Measurements from ENCODE around the gene LRCH1. TPM values are rescaled to one million over a fixed set of nuclear protein-coding genes. Genes with fewer than 3 reads are reported as not detected.
A peak's percentile ranks its signal among the peaks of the same experiment; 100 is the strongest.

Gene LRCH1
- total and polyA plus RNA-seq, 4 experiments from 2014 or later: 1.2 to 19.1 (median 12.1) TPM

- Histone ChIP-seq H3K9me3 (ENCODE audit: control insufficient read depth in 1 of 2, low read length in 2 of 2) (no peaks in the 10 kb centered on the region), H3K4me3 (ENCODE audit: low read length in 2 of 2) (no peak overlapping the region), H3K36me3 (ENCODE audit: insufficient read depth, low read length) (no peaks in the 10 kb centered on the region), H3K27ac (ENCODE audit: low read depth, low read length) (no peak overlapping the region), H3K4me1 (ENCODE audit: insufficient read depth, low read length) (peaks cover 33% of the 10 kb centered on the region), H3K27me3 (ENCODE audit: insufficient read depth, low read length) (no peaks in the 10 kb centered on the region)
- intact Hi-C loops (cut with micrococcal nuclease): no loop called here
- POLR2A ChIA-PET (ENCODE audit: partially characterized antibody): interaction anchor here (0.6 kb wide), 1 partner anchor 142 kb away, joined by 3 read pairs; no protein-coding TSS in a partner anchor
- Mint-ChIP-seq H3K36me3 (peaks cover 0 to 10% of the 10 kb centered on the region in 2 donors), H3K27me3 (no peaks in the 10 kb centered on the region), H3K4me1 (peaks cover 52 to 73% (median 63%) of the 10 kb centered on the region in 4 donors), H3K4me3 (peak overlapping the region in 4 of 8 donors; percentile 3 to 40 (median 4)), H3K9me3 (no peaks in the 10 kb centered on the region), H3K27ac (peak overlapping the region in 5 of 7 donors; percentile 22 to 72 (median 48))
- DNase-seq: no peak
- CTCF ChIA-PET (ENCODE audit: partially characterized antibody): interaction anchor here (1.4 kb wide), 1 partner anchor 10 kb away, joined by 3 read pairs; no protein-coding TSS in a partner anchor
Measured at GRCh38 chr13:46629811-46630413, 76.9 kb downstream of the LRCH1 start.

- peaks cover 0 to 11% of the 10 kb centered on the region in 2 donors for H3K36me3 Mint-ChIP-seq
- peaks cover 26% of the 10 kb centered on the region for H3K4me1 ChIP-seq (ENCODE audit: insufficient read depth, low read length)
- peak overlapping the region in 6 of 7 donors; percentile 1 to 43 (median 26) for H3K27ac Mint-ChIP-seq
- peaks cover 0 to under 1% (median 0%) of the 10 kb centered on the region in 8 donors for H3K9me3 Mint-ChIP-seq
- ChIA-PET POLR2A (ENCODE audit: partially characterized antibody) (no interaction called here), CTCF (ENCODE audit: partially characterized antibody) (interaction anchor here (1.4 kb wide), 1 partner anchor 9 kb away, joined by 3 read pairs; no protein-coding TSS in a partner anchor)
- no peak overlapping the region for H3K27ac ChIP-seq (ENCODE audit: low read depth, low read length)
- DNase-seq: no peak
- no peak overlapping the region for H3K4me3 ChIP-seq (ENCODE audit: low read length in 2 of 2)
- no peaks in the 10 kb centered on the region for H3K27me3 Mint-ChIP-seq
- intact Hi-C loops (cut with micrococcal nuclease): no loop called here
- no peaks in the 10 kb centered on the region for H3K36me3 ChIP-seq (ENCODE audit: insufficient read depth, low read length)
- H3K9me3 ChIP-seq (ENCODE audit: control insufficient read depth in 1 of 2, low read length in 2 of 2): no peaks in the 10 kb centered on the region
- H3K4me1 Mint-ChIP-seq: peaks cover 47 to 71% (median 56%) of the 10 kb centered on the region in 4 donors
- H3K4me3 Mint-ChIP-seq: peak overlapping the region in 5 of 8 donors; percentile 1 to 42 (median 13)
- no peaks in the 10 kb centered on the region for H3K27me3 ChIP-seq (ENCODE audit: insufficient read depth, low read length)
Measured at GRCh38 chr13:46630431-46631178, 77.6 kb downstream of the LRCH1 start.

- no peaks in the 10 kb centered on the region for H3K27me3 ChIP-seq (ENCODE audit: insufficient read depth, low read length)
- POLR2A ChIA-PET (ENCODE audit: partially characterized antibody): no interaction called here
- peaks cover 0 to 2% (median 0%) of the 10 kb centered on the region in 8 donors for H3K9me3 Mint-ChIP-seq
- H3K27ac ChIP-seq (ENCODE audit: low read depth, low read length): no peak overlapping the region
- H3K4me1 ChIP-seq (ENCODE audit: insufficient read depth, low read length): peaks cover 21% of the 10 kb centered on the region
- intact Hi-C loops (cut with micrococcal nuclease): no loop called here
- CTCF ChIA-PET (ENCODE audit: partially characterized antibody): no interaction called here
- no peaks in the 10 kb centered on the region for H3K9me3 ChIP-seq (ENCODE audit: control insufficient read depth in 1 of 2, low read length in 2 of 2)
- H3K36me3 Mint-ChIP-seq: peaks cover 2 to 14% of the 10 kb centered on the region in 2 donors
- no peaks in the 10 kb centered on the region for H3K36me3 ChIP-seq (ENCODE audit: insufficient read depth, low read length)
- H3K4me3 Mint-ChIP-seq: peak overlapping the region in 3 of 8 donors; percentile 13 to 42 (median 14)
- H3K4me3 ChIP-seq (ENCODE audit: low read length in 2 of 2): no peak overlapping the region
- no peak for DNase-seq
- H3K4me1 Mint-ChIP-seq: peaks cover 44 to 69% (median 52%) of the 10 kb centered on the region in 4 donors
- no peaks in the 10 kb centered on the region for H3K27me3 Mint-ChIP-seq
- peak overlapping the region in 3 of 7 donors; percentile 3 to 43 (median 14) for H3K27ac Mint-ChIP-seq
Measured at GRCh38 chr13:46631179-46631542, 78.2 kb downstream of the LRCH1 start.

- no peak for DNase-seq
- Histone ChIP-seq H3K4me1 (ENCODE audit: insufficient read depth, low read length) (peaks cover 21% of the 10 kb centered on the region), H3K9me3 (ENCODE audit: control insufficient read depth in 1 of 2, low read length in 2 of 2) (no peaks in the 10 kb centered on the region), H3K27me3 (ENCODE audit: insufficient read depth, low read length) (no peaks in the 10 kb centered on the region), H3K36me3 (ENCODE audit: insufficient read depth, low read length) (no peaks in the 10 kb centered on the region), H3K27ac (ENCODE audit: low read depth, low read length) (no peak overlapping the region), H3K4me3 (ENCODE audit: low read length in 2 of 2) (no peak overlapping the region)
- Mint-ChIP-seq H3K27me3 (no peaks in the 10 kb centered on the region), H3K4me1 (peaks cover 47 to 74% (median 53%) of the 10 kb centered on the region in 4 donors), H3K36me3 (peaks cover 3 to 21% of the 10 kb centered on the region in 2 donors), H3K27ac (no peak overlapping the region), H3K9me3 (peaks cover 0 to 2% (median 0%) of the 10 kb centered on the region in 8 donors), H3K4me3 (no peak overlapping the region)
- ChIA-PET POLR2A (ENCODE audit: partially characterized antibody) (no interaction called here), CTCF (ENCODE audit: partially characterized antibody) (interaction anchor here (0.9 kb wide), 1 partner anchor 12 kb away, joined by 3 read pairs; no protein-coding TSS in a partner anchor)
- intact Hi-C loops (cut with micrococcal nuclease): no loop called here
Measured at GRCh38 chr13:46632176-46632575, 79.2 kb downstream of the LRCH1 start.

GRCh38 chr13:46633416-46633815 is 80.4 kb downstream of the LRCH1 start:
- no peak for DNase-seq
- no peaks in the 10 kb centered on the region for H3K9me3 ChIP-seq (ENCODE audit: control insufficient read depth in 1 of 2, low read length in 2 of 2)
- no peak overlapping the region for H3K4me3 ChIP-seq (ENCODE audit: low read length in 2 of 2)
- Mint-ChIP-seq H3K4me1 (peaks cover 47 to 65% (median 51%) of the 10 kb centered on the region in 4 donors), H3K36me3 (peaks cover 3 to 21% of the 10 kb centered on the region in 2 donors), H3K27me3 (no peaks in the 10 kb centered on the region), H3K9me3 (peaks cover 0 to 2% (median 0%) of the 10 kb centered on the region in 8 donors), H3K27ac (peak overlapping the region in 1 of 7 donors; percentile 52), H3K4me3 (no peak overlapping the region)
- H3K27me3 ChIP-seq (ENCODE audit: insufficient read depth, low read length): no peaks in the 10 kb centered on the region
- H3K36me3 ChIP-seq (ENCODE audit: insufficient read depth, low read length): no peaks in the 10 kb centered on the region
- CTCF ChIA-PET (ENCODE audit: partially characterized antibody): no interaction called here
- POLR2A ChIA-PET (ENCODE audit: partially characterized antibody): no interaction called here
- peaks cover 21% of the 10 kb centered on the region for H3K4me1 ChIP-seq (ENCODE audit: insufficient read depth, low read length)
- H3K27ac ChIP-seq (ENCODE audit: low read depth, low read length): no peak overlapping the region
- intact Hi-C loops (cut with micrococcal nuclease): no loop called here

GRCh38 chr13:46636451-46636850 is 83.5 kb downstream of the LRCH1 start:
- intact Hi-C loops (cut with micrococcal nuclease): no loop called here
- H3K36me3 ChIP-seq (ENCODE audit: insufficient read depth, low read length): no peaks in the 10 kb centered on the region
- Mint-ChIP-seq H3K4me3 (peak overlapping the region in 1 of 8 donors; percentile 13), H3K4me1 (peaks cover 34 to 62% (median 44%) of the 10 kb centered on the region in 4 donors), H3K9me3 (peaks cover 0 to 2% (median 0%) of the 10 kb centered on the region in 8 donors), H3K27ac (no peak overlapping the region), H3K36me3 (peaks cover 3 to 21% of the 10 kb centered on the region in 2 donors), H3K27me3 (no peaks in the 10 kb centered on the region)
- no peaks in the 10 kb centered on the region for H3K9me3 ChIP-seq (ENCODE audit: control insufficient read depth in 1 of 2, low read length in 2 of 2)
- no peak overlapping the region for H3K4me3 ChIP-seq (ENCODE audit: low read length in 2 of 2)
- H3K4me1 ChIP-seq (ENCODE audit: insufficient read depth, low read length): peaks cover 8% of the 10 kb centered on the region
- H3K27me3 ChIP-seq (ENCODE audit: insufficient read depth, low read length): no peaks in the 10 kb centered on the region
- ChIA-PET POLR2A (ENCODE audit: partially characterized antibody) (no interaction called here), CTCF (ENCODE audit: partially characterized antibody) (no interaction called here)
- DNase-seq: no peak
- no peak overlapping the region for H3K27ac ChIP-seq (ENCODE audit: low read depth, low read length)

GRCh38 chr13:46637213-46637612 is 84.2 kb downstream of the LRCH1 start:
- no peaks in the 10 kb centered on the region for H3K9me3 ChIP-seq (ENCODE audit: control insufficient read depth in 1 of 2, low read length in 2 of 2)
- peaks cover 8% of the 10 kb centered on the region for H3K4me1 ChIP-seq (ENCODE audit: insufficient read depth, low read length)
- H3K27me3 ChIP-seq (ENCODE audit: insufficient read depth, low read length): no peaks in the 10 kb centered on the region
- intact Hi-C loops (cut with micrococcal nuclease): no loop called here
- CTCF ChIA-PET (ENCODE audit: partially characterized antibody): no interaction called here
- DNase-seq: no peak
- Mint-ChIP-seq H3K4me3 (peak overlapping the region in 1 of 8 donors; percentile 10), H3K27me3 (no peaks in the 10 kb centered on the region), H3K9me3 (peaks cover 0 to 2% (median 0%) of the 10 kb centered on the region in 8 donors), H3K4me1 (peaks cover 36 to 62% (median 46%) of the 10 kb centered on the region in 4 donors), H3K27ac (no peak overlapping the region), H3K36me3 (peaks cover 3 to 21% of the 10 kb centered on the region in 2 donors)
- no peak overlapping the region for H3K27ac ChIP-seq (ENCODE audit: low read depth, low read length)
- POLR2A ChIA-PET (ENCODE audit: partially characterized antibody): interaction anchor here (0.6 kb wide), 1 partner anchor 12 kb away, joined by 3 read pairs; no protein-coding TSS in a partner anchor
- no peak overlapping the region for H3K4me3 ChIP-seq (ENCODE audit: low read length in 2 of 2)
- no peaks in the 10 kb centered on the region for H3K36me3 ChIP-seq (ENCODE audit: insufficient read depth, low read length)
